Fibroblast of skin of abdomen (primary cell): ENCODE data around the gene IFI44.

Experiments used
- DNase-seq: peaks from one replicate; pipeline ENCODE4 v3.0.0-alpha.2; 2013

IFI44 gene

DNA sequence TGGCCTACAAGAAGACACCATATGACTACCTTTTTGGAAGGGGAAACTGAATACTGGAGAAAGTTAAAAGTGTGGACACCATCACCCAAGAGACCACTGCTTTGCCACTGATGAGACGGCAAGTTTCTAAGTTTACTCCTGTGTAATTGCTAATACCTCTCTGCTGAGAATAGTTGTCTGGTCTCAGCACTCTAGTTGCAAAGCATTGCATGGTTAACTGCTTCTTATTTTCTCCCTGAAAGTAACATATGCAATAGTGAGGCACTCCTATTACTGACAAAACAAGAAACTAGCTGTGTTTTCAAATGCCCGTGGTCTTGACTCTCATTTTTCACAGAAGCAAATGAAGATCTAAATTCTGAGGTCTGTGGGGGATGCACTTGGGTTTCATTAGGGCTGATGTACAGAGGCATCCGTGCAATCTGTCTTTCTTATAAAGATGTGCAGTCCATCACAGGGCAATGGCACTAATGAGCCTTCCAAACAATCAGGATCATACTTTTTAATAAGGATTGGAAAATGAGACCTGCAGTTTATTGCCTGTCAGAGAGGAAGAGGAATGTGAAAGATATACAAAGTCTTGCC lies 62.9 kb downstream of the IFI44 start:
- DNase-seq = no peak

DNA sequence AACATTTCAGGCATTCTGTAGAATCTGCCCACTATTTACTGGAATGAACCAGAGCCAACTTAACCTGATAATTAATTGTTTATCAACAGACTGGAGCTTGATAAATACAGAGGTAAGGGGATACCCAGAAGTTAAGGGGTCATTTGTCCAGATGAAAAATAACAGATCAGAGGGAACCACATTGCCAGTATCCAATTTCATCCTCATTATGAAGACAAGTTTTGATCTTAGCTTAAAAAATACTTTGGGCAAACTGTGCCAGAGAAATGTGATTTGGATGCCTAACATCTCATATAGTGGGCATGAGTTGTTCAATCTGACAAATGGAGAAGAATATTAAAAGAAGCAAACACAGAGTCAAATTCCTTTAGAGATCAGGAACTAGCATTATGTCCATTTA lies 63.7 kb downstream of the IFI44 start:
- no peak for DNase-seq
